HTR-8/SVneo (cell line): ENCODE results near the gene PCDHB13.
"Not testable (repeated sequence)": the region's sequence is repeated elsewhere in the genome, so short reads cannot be mapped to it uniquely, and the experiment has no call there.

Source experiments
- DNase-seq: peaks from one replicate; pipeline ENCODE4 v3.0.0; 2011; ENCODE audit warnings: low spot score, mixed read lengths; ENCODE audit not compliant: insufficient read length
- FAIRE-seq: peaks from 2 replicates; lab custom pipeline; 2011; peaks lifted over from hg19 to GRCh38; lab: Jason Lieb, UNC

PCDHB13 gene

GRCh38 chr5:141213656-141214339 is at the start of gene PCDHB13:
Gene PCDHB13 (plus strand): TSS chr5:141213919. CDS start chr5:141214124, 205 bp downstream.
- peak; percentile 78 for FAIRE-seq

GRCh38 chr5:141172381-141173204 is 41.1 kb upstream of the PCDHB13 start, which contains the start of gene PCDHB7:
Gene PCDHB7 (plus strand): TSS chr5:141172644. CDS start chr5:141172836, 192 bp downstream.
- DNase-seq (no peak), FAIRE-seq (no peak)

More at GRCh38 chr5:141213656-141214339, at the start of gene PCDHB13:
- not testable (repeated sequence) for DNase-seq

- not testable (repeated sequence) for DNase-seq, FAIRE-seq
Observed at GRCh38 chr5:141174291-141175104, 39.2 kb upstream of the PCDHB13 start.

GRCh38 chr5:141175933-141176332 is 37.8 kb upstream of the PCDHB13 start:
- FAIRE-seq (no peak), DNase-seq (no peak)

GRCh38 chr5:141177577-141178191 is 36.0 kb upstream of the PCDHB13 start, which contains the start of gene PCDHB8:
Gene PCDHB8 (plus strand): TSS chr5:141177790. CDS start chr5:141178035, 245 bp downstream.
- DNase-seq: not testable (repeated sequence)

GRCh38 chr5:141179371-141179770 is 34.3 kb upstream of the PCDHB13 start:
- FAIRE-seq, DNase-seq: not testable (repeated sequence)

More at GRCh38 chr5:141177577-141178191, 36.0 kb upstream of the PCDHB13 start, which contains the start of gene PCDHB8:
- FAIRE-seq: peak; percentile 46

GRCh38 chr5:141179876-141180275 is 33.8 kb upstream of the PCDHB13 start:
- DNase-seq, FAIRE-seq: not testable (repeated sequence)

- no peak for DNase-seq
- no peak for FAIRE-seq
Observed at GRCh38 chr5:141180313-141180712, 33.4 kb upstream of the PCDHB13 start.

- FAIRE-seq (no peak), DNase-seq (no peak)
Observed at GRCh38 chr5:141182248-141182647, 31.5 kb upstream of the PCDHB13 start, which contains the start of gene PCDHB16. Gene PCDHB16 (plus strand): TSS chr5:141182387. CDS start chr5:141182560, 173 bp downstream.

- DNase-seq, FAIRE-seq: not testable (repeated sequence)
Observed at GRCh38 chr5:141184117-141184855, 29.4 kb upstream of the PCDHB13 start.

GRCh38 chr5:141186897-141187512 is 26.7 kb upstream of the PCDHB13 start, which contains the start of gene PCDHB9:
Gene PCDHB9 (plus strand): TSS chr5:141187161. CDS start chr5:141187319, 158 bp downstream.
- no peak for FAIRE-seq
- peak; percentile 56 for DNase-seq

GRCh38 chr5:141188682-141189081 is 25.0 kb upstream of the PCDHB13 start:
- DNase-seq, FAIRE-seq: not testable (repeated sequence)

GRCh38 chr5:141189131-141189530 is 24.6 kb upstream of the PCDHB13 start:
- DNase-seq, FAIRE-seq: not testable (repeated sequence)

GRCh38 chr5:141192110-141192725 is 21.5 kb upstream of the PCDHB13 start, which contains the start of gene PCDHB10:
Gene PCDHB10 (plus strand): TSS chr5:141192353. CDS start chr5:141192553, 200 bp downstream.
- FAIRE-seq (no peak), DNase-seq (peak; percentile 38)

GRCh38 chr5:141194332-141194731 is 19.4 kb upstream of the PCDHB13 start:
- not testable (repeated sequence) for FAIRE-seq, DNase-seq

- no peak for FAIRE-seq
- DNase-seq: no peak
Observed at GRCh38 chr5:141196363-141196762, 17.4 kb upstream of the PCDHB13 start.
